A549 treated with DMSO at 1 μM for 4 hours (cell line): ENCODE results near the gene NRAP. TPM values are rescaled to one million over a fixed set of nuclear protein-coding genes. Genes with fewer than 3 reads are reported as not detected.

Source experiments
- total RNA-seq: library from RNA; stranded (reverse); fragments of 200-300 nt; extraction: Qiagen RNA extraction; gene quantifications from 5 replicates; pipeline ENCODE4 v1.2.3, GENCODE V29; 2022; ENCODE audit warnings: low read depth

The NRAP gene, protein sequence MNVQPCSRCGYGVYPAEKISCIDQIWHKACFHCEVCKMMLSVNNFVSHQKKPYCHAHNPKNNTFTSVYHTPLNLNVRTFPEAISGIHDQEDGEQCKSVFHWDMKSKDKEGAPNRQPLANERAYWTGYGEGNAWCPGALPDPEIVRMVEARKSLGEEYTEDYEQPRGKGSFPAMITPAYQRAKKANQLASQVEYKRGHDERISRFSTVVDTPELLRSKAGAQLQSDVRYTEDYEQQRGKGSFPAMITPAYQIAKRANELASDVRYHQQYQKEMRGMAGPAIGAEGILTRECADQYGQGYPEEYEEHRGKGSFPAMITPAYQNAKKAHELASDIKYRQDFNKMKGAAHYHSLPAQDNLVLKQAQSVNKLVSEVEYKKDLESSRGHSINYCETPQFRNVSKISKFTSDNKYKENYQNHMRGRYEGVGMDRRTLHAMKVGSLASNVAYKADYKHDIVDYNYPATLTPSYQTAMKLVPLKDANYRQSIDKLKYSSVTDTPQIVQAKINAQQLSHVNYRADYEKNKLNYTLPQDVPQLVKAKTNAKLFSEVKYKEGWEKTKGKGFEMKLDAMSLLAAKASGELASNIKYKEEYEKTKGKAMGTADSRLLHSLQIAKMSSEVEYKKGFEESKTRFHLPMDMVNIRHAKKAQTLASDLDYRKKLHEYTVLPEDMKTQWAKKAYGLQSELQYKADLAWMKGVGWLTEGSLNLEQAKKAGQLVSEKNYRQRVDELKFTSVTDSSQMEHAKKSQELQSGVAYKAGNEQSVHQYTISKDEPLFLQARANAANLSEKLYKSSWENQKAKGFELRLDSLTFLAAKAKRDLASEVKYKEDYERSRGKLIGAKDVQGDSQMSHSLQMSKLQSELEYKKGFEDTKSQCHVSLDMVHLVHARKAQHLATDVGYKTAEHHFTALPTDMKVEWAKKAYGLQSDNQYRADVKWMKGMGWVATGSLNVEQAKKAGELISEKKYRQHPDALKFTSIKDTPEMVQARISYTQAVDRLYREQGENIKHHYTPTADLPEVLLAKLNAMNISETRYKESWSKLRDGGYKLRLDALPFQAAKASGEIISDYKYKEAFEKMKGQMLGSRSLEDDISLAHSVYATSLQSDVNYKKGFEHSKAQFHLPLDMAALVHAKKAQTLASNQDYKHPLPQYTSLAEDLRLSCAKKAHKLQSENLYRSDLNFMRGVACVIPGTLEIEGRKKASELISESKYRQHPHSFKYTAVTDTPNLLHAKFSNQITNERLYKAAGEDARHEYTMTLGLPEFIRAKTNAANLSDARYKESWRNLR (N-terminal part only)
- total RNA-seq = not detected in 5 replicates

DNA sequence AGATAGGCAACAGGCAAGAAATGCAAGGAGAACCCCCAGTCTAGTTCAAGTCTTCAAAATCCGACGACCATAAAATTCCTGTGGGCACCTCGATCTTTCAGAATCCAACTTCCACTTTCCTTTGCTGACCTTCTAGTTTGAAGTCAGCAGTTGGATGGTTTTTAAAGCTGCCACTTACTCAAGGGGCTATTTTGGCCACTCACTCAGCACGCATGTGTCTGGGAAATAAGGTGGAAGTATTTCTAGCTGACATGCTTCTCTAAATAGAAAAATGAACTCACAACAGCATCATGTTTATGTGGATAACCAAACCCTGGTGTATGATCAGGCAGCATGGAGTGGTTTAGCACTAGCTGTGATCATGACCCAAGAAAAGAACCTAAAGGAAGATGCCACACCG is at the start of gene NRAP:
TSS of gene NRAP (minus strand) at position 134 of the 400 bp plus-strand sequence. CDS start 159 bp downstream, outside the sequence.

DNA sequence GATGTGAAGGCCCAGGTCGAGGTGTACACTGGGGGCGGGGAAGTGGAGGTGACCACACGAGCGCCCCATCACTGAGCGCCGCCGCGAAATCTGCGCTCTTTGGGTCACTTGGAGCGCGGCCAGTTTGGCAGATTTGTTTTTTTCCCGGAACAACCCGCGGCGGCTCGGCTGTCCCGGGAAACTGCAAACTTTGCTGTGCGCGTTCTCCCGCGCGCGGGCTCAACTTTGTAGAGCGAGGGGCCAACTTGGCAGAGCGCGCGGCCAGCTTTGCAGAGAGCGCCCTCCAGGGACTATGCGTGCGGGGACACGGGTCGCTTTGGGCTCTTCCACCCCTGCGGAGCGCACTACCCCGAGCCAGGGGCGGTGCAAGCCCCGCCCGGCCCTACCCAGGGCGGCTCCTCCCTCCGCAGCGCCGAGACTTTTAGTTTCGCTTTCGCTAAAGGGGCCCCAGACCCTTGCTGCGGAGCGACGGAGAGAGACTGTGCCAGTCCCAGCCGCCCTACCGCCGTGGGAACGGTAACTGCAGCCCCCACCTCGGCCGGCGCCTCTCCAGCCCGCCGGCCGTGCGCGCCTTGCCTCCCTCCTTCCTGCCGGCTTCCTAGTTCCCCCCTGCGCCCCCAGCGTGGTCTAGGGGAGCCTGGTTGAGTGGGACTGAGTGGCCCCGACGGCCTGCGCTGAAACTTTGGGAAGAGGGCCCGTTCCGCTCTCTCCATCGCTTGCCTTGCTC is 15.8 kb upstream of the NRAP start, which contains the start of gene CASP7:
TSS of gene CASP7 (plus strand) at position 450 of the 727 bp plus-strand sequence. CDS start 17,582 bp downstream, outside the sequence.

DNA sequence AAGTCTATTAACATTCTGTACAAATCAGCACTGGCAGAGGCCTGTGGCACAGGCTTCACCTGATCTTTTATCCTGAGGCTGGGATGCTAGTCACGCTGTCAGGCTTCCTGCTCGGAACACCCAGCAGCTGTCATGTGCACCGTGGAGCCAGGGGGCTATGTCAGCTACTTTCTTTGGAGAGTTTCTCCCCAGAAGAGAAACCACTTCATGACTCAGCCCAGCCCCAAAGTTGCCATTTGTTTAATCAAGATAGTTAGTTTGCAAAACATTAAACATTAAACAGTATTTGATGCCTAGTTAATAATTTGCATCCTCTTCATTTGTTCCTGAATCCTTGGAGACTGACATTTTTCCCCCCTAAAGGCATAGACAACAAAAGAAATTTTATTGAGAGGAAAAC is 111.1 kb downstream of the NRAP start, which contains the start of gene HABP2:
TSS of gene HABP2 (plus strand) at position 353 of the 400 bp plus-strand sequence. CDS start 69 bp downstream, outside the sequence.

Other genes with a start within 250 kb of the NRAP start
- 0.03 to 0.13 TPM (median 0.08 TPM) in 4 of 5 replicates, not detected in the other for gene HABP2, start 111.0 kb downstream of the NRAP start, total RNA-seq
- 31.5 to 42.2 TPM (median 38.4 TPM) in 5 replicates for gene CASP7, start 15.9 kb upstream of the NRAP start, total RNA-seq
- 0.05 to 0.19 TPM (median 0.08 TPM) in 4 of 5 replicates, not detected in the other for gene PLEKHS1, start 87.6 kb upstream of the NRAP start, total RNA-seq
- gene DCLRE1A, start 190.0 kb upstream of the NRAP start, total RNA-seq = 9.9 to 12.3 TPM (median 10.4 TPM) in 5 replicates
- 6.2 to 9.6 TPM (median 7.0 TPM) in 5 replicates for gene NHLRC2, start 190.6 kb upstream of the NRAP start, total RNA-seq